ENCODE measurements around the gene SYNE1.

SYNE1 gene

GRCh38 chr6:152099446-152100182, 537.5 kb downstream of the SYNE1 start:
- H3K27me3 Mint-ChIP-seq (ENCODE audit: low read depth), result no peaks in the 10 kb centered on the region
- H3K9me3 Mint-ChIP-seq, result no peaks in the 10 kb centered on the region
- no peaks in the 10 kb centered on the region for H3K36me3 Mint-ChIP-seq (ENCODE audit: low read depth)
- peaks cover 38% of the 10 kb centered on the region for H3K4me1 Mint-ChIP-seq
- no peak for TF ChIP-seq CTCF (IDR thresholded peaks at IDR 0.05; ENCODE audit: unreplicated experiment in 3 of 3)
- no peak overlapping the region for H3K4me3 Mint-ChIP-seq
- H3K27ac Mint-ChIP-seq, result peak overlapping the region in 2 of 3 experiments; percentile 13 to 42

- TF ChIP-seq CTCF (IDR thresholded peaks at IDR 0.05; ENCODE audit: unreplicated experiment in 3 of 3), result no peak
- no peaks in the 10 kb centered on the region for H3K27me3 Mint-ChIP-seq (ENCODE audit: low read depth)
- no peaks in the 10 kb centered on the region for H3K36me3 Mint-ChIP-seq (ENCODE audit: low read depth)
- peaks cover 38% of the 10 kb centered on the region for H3K4me1 Mint-ChIP-seq
- H3K27ac Mint-ChIP-seq, result no peak overlapping the region
- H3K9me3 Mint-ChIP-seq, result no peaks in the 10 kb centered on the region
- H3K4me3 Mint-ChIP-seq, result no peak overlapping the region
Measured at GRCh38 chr6:152098683-152099082, 538.5 kb downstream of the SYNE1 start.

GRCh38 chr6:152096863-152097496, 540.2 kb downstream of the SYNE1 start:
- Mint-ChIP-seq H3K27ac (peak overlapping the region; percentile 20 to 88 (median 57)), H3K36me3 (ENCODE audit: low read depth) (no peaks in the 10 kb centered on the region), H3K9me3 (no peaks in the 10 kb centered on the region), H3K4me3 (no peak overlapping the region), H3K4me1 (peaks cover 38% of the 10 kb centered on the region), H3K27me3 (ENCODE audit: low read depth) (no peaks in the 10 kb centered on the region)
- no peak for TF ChIP-seq CTCF (IDR thresholded peaks at IDR 0.05; ENCODE audit: unreplicated experiment in 3 of 3)

- H3K9me3 Mint-ChIP-seq, result no peaks in the 10 kb centered on the region
- H3K36me3 Mint-ChIP-seq (ENCODE audit: low read depth), result no peaks in the 10 kb centered on the region
- no peak overlapping the region for H3K27ac Mint-ChIP-seq
- peaks cover 5% of the 10 kb centered on the region for H3K27me3 Mint-ChIP-seq (ENCODE audit: low read depth)
- H3K4me3 Mint-ChIP-seq, result no peak overlapping the region
- H3K4me1 Mint-ChIP-seq, result peaks cover 33% of the 10 kb centered on the region
- no peak for TF ChIP-seq CTCF (IDR thresholded peaks at IDR 0.05; ENCODE audit: unreplicated experiment in 3 of 3)
Measured at GRCh38 chr6:152094992-152095592, 542.1 kb downstream of the SYNE1 start.

GRCh38 chr6:152094276-152094675, 542.9 kb downstream of the SYNE1 start:
- TF ChIP-seq CTCF (IDR thresholded peaks at IDR 0.05; ENCODE audit: unreplicated experiment in 3 of 3), result no peak
- Mint-ChIP-seq H3K4me3 (no peak overlapping the region), H3K4me1 (peaks cover 26% of the 10 kb centered on the region), H3K27me3 (ENCODE audit: low read depth) (peaks cover 5% of the 10 kb centered on the region), H3K36me3 (ENCODE audit: low read depth) (no peaks in the 10 kb centered on the region), H3K9me3 (no peaks in the 10 kb centered on the region), H3K27ac (no peak overlapping the region)
